ENCODE measurements around the gene ANXA2.

ANXA2 gene

GRCh38 chr15:60370869-60371136 lies 27.0 kb downstream of the ANXA2 start:
- DNase-seq (ENCODE audit: low read depth) = no peak

GRCh38 chr15:60370105-60370868 lies 27.5 kb downstream of the ANXA2 start:
- H3K4me3 ChIP-seq (ENCODE audit: low read length) = no peak overlapping the region
- no peak for DNase-seq (ENCODE audit: low read depth)
- TF ChIP-seq, protein P1, sequence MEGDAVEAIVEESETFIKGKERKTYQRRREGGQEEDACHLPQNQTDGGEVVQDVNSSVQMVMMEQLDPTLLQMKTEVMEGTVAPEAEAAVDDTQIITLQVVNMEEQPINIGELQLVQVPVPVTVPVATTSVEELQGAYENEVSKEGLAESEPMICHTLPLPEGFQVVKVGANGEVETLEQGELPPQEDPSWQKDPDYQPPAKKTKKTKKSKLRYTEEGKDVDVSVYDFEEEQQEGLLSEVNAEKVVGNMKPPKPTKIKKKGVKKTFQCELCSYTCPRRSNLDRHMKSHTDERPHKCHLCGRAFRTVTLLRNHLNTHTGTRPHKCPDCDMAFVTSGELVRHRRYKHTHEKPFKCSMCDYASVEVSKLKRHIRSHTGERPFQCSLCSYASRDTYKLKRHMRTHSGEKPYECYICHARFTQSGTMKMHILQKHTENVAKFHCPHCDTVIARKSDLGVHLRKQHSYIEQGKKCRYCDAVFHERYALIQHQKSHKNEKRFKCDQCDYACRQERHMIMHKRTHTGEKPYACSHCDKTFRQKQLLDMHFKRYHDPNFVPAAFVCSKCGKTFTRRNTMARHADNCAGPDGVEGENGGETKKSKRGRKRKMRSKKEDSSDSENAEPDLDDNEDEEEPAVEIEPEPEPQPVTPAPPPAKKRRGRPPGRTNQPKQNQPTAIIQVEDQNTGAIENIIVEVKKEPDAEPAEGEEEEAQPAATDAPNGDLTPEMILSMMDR (conservative IDR thresholded peaks at IDR 0.05; ENCODE audit: low read depth, low read length) = no peak

More at GRCh38 chr15:60370869-60371136, 27.0 kb downstream of the ANXA2 start:
- no peak overlapping the region for H3K4me3 ChIP-seq (ENCODE audit: low read length)
- TF ChIP-seq, protein P1 (conservative IDR thresholded peaks at IDR 0.05; ENCODE audit: low read depth, low read length) = no peak

DNA sequence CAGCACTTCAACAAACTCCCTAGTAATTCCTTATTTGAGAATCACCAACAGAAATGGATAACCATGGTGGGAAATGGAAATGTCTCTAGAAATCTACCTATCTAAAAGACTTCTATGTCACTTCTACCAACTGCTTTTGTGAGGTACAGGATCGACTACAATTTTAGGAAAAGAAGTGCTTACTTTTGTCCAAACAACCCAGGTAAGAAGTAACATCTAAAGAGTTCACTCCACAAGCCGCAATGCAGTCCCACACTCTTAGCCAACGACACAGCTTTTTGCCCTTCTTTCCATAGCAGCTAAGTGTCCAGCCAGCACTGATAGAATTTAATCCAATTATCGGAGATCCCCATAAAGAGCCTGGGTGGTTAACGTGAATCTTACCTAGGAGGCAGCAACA lies 28.1 kb downstream of the ANXA2 start:
- TF ChIP-seq, protein P1 (conservative IDR thresholded peaks at IDR 0.05; ENCODE audit: low read depth, low read length) = no peak
- H3K4me3 ChIP-seq (ENCODE audit: low read length) = no peak overlapping the region
- DNase-seq (ENCODE audit: low read depth) = no peak

GRCh38 chr15:60364612-60364924 lies 33.2 kb downstream of the ANXA2 start:
- no peak for DNase-seq (ENCODE audit: low read depth)
- TF ChIP-seq, protein P1 (conservative IDR thresholded peaks at IDR 0.05; ENCODE audit: low read depth, low read length) = no peak

DNA sequence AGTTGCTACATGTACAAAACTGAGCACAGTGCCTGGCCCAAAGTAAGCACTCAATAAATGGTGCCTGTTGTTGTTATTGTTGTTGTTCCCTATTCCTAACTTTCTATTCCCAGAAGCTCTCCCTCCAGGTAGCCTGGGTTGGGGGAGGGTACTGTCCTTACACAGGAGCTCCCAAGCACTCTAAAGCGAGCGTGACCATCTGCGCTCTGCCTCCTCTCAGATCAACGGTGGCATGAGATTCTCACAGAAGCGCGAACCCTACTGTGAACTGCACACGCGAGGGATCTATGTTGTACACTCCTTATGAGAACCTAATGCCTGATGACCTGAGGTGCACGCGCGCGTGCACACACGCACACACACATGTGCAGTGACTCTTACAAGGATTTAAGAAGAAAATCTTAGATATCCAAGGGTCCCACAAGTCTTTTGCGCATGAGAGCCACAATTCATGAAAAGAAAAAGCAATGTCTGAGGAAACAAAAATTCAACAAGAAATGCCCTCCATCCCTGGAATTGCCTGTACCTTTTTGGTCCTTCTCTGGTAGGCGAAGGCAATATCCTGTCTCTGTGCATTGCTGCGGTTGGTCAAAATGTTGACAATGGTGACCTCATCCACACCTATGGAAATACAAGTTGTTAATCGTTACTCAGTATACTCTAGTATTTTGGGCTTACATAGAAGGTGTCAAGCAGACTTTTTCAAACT lies 33.7 kb downstream of the ANXA2 start:
- H3K4me3 ChIP-seq (ENCODE audit: low read length) = no peak overlapping the region
- no peak for DNase-seq (ENCODE audit: low read depth)
- TF ChIP-seq, protein P1 (conservative IDR thresholded peaks at IDR 0.05; ENCODE audit: low read depth, low read length) = no peak

More at GRCh38 chr15:60364612-60364924, 33.2 kb downstream of the ANXA2 start:
- no peak overlapping the region for H3K4me3 ChIP-seq (ENCODE audit: low read length)

DNA sequence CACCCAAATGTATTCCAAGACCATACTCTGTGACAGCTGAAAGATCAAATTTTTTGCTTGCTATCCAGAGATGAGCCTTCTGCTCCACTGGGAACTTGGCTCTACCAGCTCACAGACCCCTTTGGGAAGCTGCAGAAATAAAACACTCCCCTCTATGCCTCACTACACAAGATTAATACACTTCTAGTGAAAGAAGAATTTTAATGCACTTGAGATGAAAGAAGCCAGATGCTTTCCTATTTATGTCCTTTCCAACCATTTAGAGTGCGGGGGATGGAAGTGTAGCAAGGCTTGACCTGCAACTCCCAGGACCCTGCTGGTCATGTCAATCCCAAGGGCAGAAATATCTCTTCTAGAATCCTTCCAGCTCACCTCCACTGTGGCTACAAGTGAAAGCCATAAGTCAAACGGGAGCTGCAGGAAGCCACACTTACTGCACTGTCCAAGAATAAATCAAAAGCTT lies 34.7 kb downstream of the ANXA2 start:
- TF ChIP-seq, protein P1 (conservative IDR thresholded peaks at IDR 0.05; ENCODE audit: low read depth, low read length) = no peak
- no peak for DNase-seq (ENCODE audit: low read depth)

More for the DNA sequence above, 34.7 kb downstream of the ANXA2 start:
- no peak overlapping the region for H3K4me3 ChIP-seq (ENCODE audit: low read length)

Measured in retinal pigment epithelial cell (primary cell).